Myocyte (in vitro differentiated cells): ENCODE results near the gene ABLIM2. TPM values are rescaled to one million over a fixed set of nuclear protein-coding genes. Genes with fewer than 3 reads are reported as not detected.
A peak's percentile ranks its signal among the peaks of the same experiment; 100 is the strongest.

ENCODE experiments used
- DNase-seq: peaks from one replicate; pipeline ENCODE4 v3.0.0-alpha.2; 2012; ENCODE audit warnings: low read depth
- total RNA-seq: library from RNA; depleted of rRNA; stranded (reverse); fragments of >200 nt; gene quantifications from 2 replicates; pipeline ENCODE4 v1.2.3, GENCODE V29; 2014

Gene ABLIM2
- total RNA-seq, 1 donor from 2014 or later: 4.0 TPM

GRCh38 chr4:8050555-8051206 lies 107.9 kb downstream of the ABLIM2 start:
- DNase-seq: no peak

GRCh38 chr4:8050180-8050554 lies 108.4 kb downstream of the ABLIM2 start:
- no peak for DNase-seq

GRCh38 chr4:8048856-8049676 lies 109.5 kb downstream of the ABLIM2 start:
- no peak for DNase-seq

- no peak for DNase-seq
Measured at GRCh38 chr4:8047837-8048678, 110.6 kb downstream of the ABLIM2 start.

DNA sequence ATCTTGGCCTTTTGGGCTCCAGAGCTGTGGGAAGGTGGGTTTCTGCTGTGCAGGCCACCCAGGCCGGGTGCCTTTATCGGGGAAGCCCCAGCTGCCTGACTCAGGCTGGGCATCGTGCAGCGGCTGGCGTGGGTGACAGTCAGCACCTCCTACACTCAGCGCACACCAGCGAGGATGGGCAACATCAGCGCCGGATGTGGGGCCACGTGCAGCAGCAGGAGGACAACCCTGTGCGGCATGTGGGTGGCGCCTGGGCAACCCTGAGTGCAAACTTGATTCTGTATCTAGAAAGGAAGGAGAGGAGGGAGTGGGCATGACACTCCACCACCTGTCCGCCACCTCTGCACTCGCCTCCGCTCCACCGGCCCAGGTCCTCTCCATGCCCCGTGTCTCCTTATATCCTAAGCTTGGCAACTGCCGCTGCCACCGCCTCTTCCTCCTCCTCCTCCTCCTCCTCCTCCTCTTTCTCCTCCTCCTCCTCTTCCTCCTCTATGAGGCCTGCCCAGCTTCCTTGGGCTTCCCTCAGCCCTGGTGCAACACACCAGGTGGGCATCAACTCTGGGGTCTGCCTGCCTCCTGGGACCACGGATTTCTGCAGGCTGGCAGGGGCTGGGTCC lies 111.6 kb downstream of the ABLIM2 start:
- DNase-seq: no peak

DNA sequence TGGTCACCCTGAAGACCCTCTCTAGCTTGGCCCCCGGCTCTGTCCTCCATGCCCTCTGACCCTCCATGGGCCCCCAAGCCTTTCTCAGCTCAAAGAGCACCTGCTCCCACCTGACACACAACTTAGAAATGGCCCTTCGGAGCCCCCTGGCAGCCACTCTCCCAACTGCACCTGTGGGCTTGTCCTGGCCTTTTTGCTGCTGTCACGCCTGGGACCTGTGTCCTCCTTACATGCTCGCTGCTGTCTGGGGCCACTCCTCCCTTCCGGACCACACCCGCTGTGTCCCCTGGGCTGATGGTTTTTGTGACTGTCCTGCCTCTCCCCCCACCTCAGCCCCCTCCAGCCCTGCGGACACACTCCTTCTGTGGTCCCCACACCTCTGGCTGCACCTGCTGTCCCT lies 112.7 kb downstream of the ABLIM2 start:
- no peak for DNase-seq

- DNase-seq: peak; percentile 61
Measured at GRCh38 chr4:8044699-8045098, 113.9 kb downstream of the ABLIM2 start.

DNA sequence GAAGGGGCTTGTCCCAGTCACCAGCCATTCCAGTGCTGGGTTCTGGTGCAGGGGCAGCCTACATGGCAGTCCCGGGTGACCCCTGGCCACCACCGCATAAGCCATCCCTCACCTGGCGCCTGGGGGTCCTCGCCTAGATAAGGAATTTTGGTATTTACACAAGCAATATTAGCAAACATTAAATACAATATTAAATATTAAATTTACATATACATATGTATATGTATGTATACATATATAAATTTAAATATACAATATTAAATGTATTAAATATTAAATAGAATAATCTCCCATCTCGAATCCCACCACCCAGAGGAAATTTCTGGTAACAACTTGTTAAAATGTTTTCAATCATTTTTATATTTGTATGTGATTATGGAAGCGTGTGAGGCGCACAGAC lies 114.4 kb downstream of the ABLIM2 start:
- no peak for DNase-seq

DNA sequence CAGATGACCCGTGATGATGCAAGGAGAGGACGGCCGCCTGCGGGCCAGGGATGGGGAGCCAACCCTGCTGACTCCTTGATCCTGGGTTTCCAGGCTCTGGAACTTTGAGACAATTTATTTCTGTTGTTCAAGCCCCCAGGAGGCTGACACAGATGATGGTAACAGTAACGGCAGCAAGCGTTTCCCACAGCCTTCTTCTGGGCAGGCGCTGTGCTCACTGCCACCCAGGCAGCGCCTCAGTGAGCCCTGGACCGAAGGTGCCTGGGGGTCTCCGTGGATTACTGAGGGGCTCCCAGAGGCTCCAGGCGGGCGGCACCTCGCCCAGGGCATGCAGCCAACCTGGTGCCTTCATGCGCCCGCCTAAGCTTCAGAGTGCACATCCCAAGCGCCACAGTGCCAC lies 115.0 kb downstream of the ABLIM2 start:
- no peak for DNase-seq

DNA sequence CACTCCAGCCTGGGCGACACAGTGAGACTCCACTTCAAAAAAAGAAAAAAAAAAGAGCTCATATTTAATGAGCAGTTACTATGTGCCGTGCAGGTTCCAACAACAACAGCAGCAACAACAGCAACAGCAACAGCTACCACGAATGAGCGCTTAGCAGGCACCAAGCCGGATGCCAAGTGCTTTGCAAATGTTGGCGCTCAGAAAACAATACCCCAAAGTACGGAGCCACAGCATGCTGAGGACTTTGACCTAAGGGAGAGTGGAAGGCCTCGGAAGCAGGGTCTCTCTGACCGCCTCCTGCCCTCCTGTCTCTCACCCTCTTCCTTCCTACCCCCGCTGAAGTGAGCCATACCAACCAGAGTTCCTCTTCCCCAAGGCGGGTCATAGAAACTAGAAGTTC lies 116.7 kb downstream of the ABLIM2 start:
- DNase-seq: no peak

DNA sequence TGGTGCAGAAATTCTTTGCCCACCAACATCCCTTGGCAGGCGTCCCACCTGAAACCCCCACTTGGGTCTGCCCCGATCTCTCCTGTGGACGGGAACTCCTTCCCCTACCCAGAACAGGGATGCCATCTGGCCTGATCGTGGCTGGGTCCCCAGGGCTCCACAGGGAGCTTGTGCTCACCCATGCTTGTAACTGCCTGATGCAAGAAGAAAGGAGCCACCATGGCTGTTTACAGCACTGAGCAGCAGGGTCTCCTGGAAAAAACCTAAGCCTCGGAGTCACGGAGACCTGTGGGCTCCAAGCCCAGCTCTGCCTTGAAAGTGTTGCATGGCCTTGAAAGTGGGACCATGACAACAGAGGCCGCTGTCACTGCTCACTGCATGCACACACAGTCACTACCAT lies 117.4 kb downstream of the ABLIM2 start:
- no peak for DNase-seq

GRCh38 chr4:8040607-8041006 lies 118.0 kb downstream of the ABLIM2 start:
- DNase-seq: no peak

GRCh38 chr4:8039853-8040252 lies 118.8 kb downstream of the ABLIM2 start:
- no peak for DNase-seq

DNA sequence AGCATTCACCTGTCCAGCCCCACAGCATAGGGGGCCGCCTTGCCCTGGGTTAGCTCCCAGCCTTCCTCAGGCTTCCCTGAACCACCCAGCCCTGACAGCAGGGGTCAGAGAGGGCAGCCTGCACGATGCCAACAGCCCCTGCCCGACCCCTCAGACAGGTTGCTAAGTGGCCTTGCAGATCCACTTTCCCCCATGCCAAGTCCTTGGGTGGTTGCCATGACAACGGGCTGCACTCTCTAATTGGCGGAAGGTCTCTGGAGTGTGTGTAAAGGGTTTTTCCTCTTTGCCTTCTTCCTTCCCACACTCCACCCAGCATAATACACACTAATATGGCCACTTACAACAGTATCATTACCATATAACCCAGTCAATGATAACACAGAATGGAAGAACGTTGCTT lies 119.3 kb downstream of the ABLIM2 start:
- DNase-seq: no peak

DNA sequence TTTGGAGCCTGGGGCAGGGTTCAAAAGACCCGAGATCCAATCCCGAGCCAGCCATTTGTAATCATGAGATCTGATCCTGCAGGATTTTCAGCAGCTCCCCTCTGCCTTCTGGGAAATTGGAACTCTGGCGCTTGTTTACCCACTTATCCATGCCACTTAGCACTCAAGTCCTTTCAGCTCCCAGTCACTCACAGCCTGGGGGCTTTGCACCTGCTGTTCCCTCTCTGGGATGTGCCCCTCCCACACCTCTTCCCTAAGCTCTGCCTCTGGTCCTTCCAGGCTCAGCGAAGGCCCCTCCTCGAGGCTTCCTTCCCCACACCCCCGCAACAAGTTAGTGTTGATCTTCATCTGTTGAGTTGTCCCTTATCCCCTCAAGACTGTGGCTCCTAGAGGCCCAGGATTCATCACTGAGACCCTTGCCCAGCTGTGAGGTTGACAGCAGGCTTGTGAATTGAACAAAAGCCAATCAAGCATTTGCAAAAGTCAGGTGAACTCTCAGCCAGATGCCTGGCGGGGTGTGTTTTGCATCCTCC lies 119.8 kb downstream of the ABLIM2 start:
- no peak for DNase-seq

DNA sequence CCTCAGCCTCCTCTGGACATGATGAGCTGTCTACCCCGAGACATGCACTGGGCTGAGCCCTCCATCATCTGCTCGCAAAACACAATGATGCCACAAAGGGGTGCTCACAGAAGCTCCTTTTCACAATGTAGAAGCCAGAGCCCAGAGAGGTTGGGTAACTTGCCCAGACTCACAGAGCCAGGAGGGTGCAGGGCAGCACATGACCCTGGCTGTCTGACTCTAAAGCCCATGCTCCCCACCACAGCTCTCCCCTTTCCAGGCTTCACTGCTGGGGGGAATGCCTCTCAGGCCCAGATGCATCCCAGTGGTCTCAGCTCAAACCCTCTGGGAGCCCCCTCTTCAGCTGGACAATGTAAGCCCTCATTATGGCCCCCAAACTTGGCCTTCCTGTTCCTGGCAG lies 120.5 kb downstream of the ABLIM2 start:
- DNase-seq: no peak

- DNase-seq: no peak
Measured at GRCh38 chr4:8037150-8037769, 121.4 kb downstream of the ABLIM2 start.

DNA sequence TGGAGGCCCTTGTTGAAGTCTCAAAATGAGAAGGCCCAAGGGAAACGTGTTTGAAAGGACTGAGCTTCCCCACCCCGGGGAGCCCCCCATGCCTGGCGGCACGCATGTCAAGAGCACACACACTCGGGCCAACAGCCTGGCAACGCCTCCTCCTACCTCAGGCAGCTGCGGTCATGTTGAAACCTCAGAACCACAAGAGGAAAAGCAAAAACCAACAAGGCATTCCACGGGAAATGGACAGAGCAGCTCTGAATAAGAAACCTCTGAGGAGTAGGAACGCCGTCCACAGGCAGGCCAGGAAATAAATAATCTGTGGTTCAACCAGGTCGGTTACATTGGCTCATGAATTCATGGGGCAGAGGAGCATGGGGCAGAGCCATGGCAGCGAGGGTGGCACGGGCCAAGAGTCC lies 123.2 kb downstream of the ABLIM2 start:
- DNase-seq: peak; percentile 95

GRCh38 chr4:8033829-8034528 lies 124.6 kb downstream of the ABLIM2 start:
- no peak for DNase-seq

- no peak for DNase-seq
Measured at GRCh38 chr4:8033067-8033755, 125.4 kb downstream of the ABLIM2 start.
